GM12892 (cell line): ENCODE data around the gene PSD.

ENCODE experiments used
- POLR2A ChIP-seq: IDR thresholded peaks from 2 replicates; pipeline ENCODE4 v1.6.1; 2011; ENCODE audit warnings: low read depth, low read length, control low read depth
- TAF1 ChIP-seq: IDR thresholded peaks from 2 replicates; pipeline ENCODE4 v1.6.1; 2011; ENCODE audit warnings: low read depth, mild to moderate bottlenecking, control low read depth, low read length, borderline replicate concordance

- TF ChIP-seq TAF1 (0 out of 2 replicates have a peak, but pooled peaks have one; percentile 15), POLR2A (peak; percentile 78)
These were observed 19.2 kb downstream of the PSD start for GRCh38 chr10:102399217-102400021.
